ENCODE results near the gene ABCB8.
"Not testable (repeated sequence)": the region's sequence is repeated elsewhere in the genome, so short reads cannot be mapped to it uniquely, and the experiment has no call there.

ABCB8 gene

GRCh38 chr7:151026771-151027727 lies 1.2 kb upstream of the ABCB8 start:
- H3K27ac ChIP-seq (ENCODE audit: low read length); H3K27me3 ChIP-seq (ENCODE audit: low read depth, low read length); H3K4me1 ChIP-seq (ENCODE audit: control insufficient read depth in 1 of 2, insufficient read depth in 2 of 2, low read length in 2 of 2); H3K9me3 ChIP-seq (ENCODE audit: control insufficient read depth in 1 of 2, low read length in 2 of 2); H3K36me3 ChIP-seq (ENCODE audit: control insufficient read depth in 1 of 2, insufficient read depth in 2 of 2, low read length in 2 of 2): not testable (repeated sequence)
- H3K4me3 ChIP-seq (ENCODE audit: low read depth in 1 of 2, low read length in 2 of 2) = peak overlapping the region in 1 of 2 donors; percentile 67

- H3K9me3 ChIP-seq (ENCODE audit: control insufficient read depth in 1 of 2, low read length in 2 of 2); H3K4me1 ChIP-seq (ENCODE audit: control insufficient read depth in 1 of 2, insufficient read depth in 2 of 2, low read length in 2 of 2): not testable (repeated sequence)
- H3K27ac ChIP-seq (ENCODE audit: low read length) = peak overlapping the region; percentile 41
Measured at GRCh38 chr7:151027728-151028130, 521 bp upstream of the ABCB8 start.

GRCh38 chr7:151028948-151029501 lies 775 bp downstream of the ABCB8 start:
- H3K9me3 ChIP-seq (ENCODE audit: control insufficient read depth in 1 of 2, low read length in 2 of 2) = no peaks in the 10 kb centered on the region
- peak overlapping the region; percentile 67 to 89 for H3K4me3 ChIP-seq (ENCODE audit: low read depth in 1 of 2, low read length in 2 of 2)
- no peaks in the 10 kb centered on the region for H3K27me3 ChIP-seq (ENCODE audit: low read depth, low read length)
- peaks cover 0 to 7% of the 10 kb centered on the region in 2 donors for H3K4me1 ChIP-seq (ENCODE audit: control insufficient read depth in 1 of 2, insufficient read depth in 2 of 2, low read length in 2 of 2)
- peak overlapping the region; percentile 69 for H3K27ac ChIP-seq (ENCODE audit: low read length)
- H3K36me3 ChIP-seq (ENCODE audit: control insufficient read depth in 1 of 2, insufficient read depth in 2 of 2, low read length in 2 of 2) = peaks cover 5 to 10% of the 10 kb centered on the region in 2 donors

More at GRCh38 chr7:151027728-151028130, 521 bp upstream of the ABCB8 start:
- H3K36me3 ChIP-seq (ENCODE audit: control insufficient read depth in 1 of 2, insufficient read depth in 2 of 2, low read length in 2 of 2); H3K27me3 ChIP-seq (ENCODE audit: low read depth, low read length): not testable (repeated sequence)
- peak overlapping the region; percentile 67 to 89 for H3K4me3 ChIP-seq (ENCODE audit: low read depth in 1 of 2, low read length in 2 of 2)

GRCh38 chr7:151031011-151031410 lies 2.8 kb downstream of the ABCB8 start:
- H3K27me3 ChIP-seq (ENCODE audit: low read depth, low read length) = no peaks in the 10 kb centered on the region
- H3K27ac ChIP-seq (ENCODE audit: low read length) = no peak overlapping the region
- peaks cover 0 to 7% of the 10 kb centered on the region in 2 donors for H3K4me1 ChIP-seq (ENCODE audit: control insufficient read depth in 1 of 2, insufficient read depth in 2 of 2, low read length in 2 of 2)
- H3K36me3 ChIP-seq (ENCODE audit: control insufficient read depth in 1 of 2, insufficient read depth in 2 of 2, low read length in 2 of 2) = peaks cover 20 to 29% of the 10 kb centered on the region in 2 donors
- no peaks in the 10 kb centered on the region for H3K9me3 ChIP-seq (ENCODE audit: control insufficient read depth in 1 of 2, low read length in 2 of 2)
- H3K4me3 ChIP-seq (ENCODE audit: low read depth in 1 of 2, low read length in 2 of 2) = no peak overlapping the region

- H3K36me3 ChIP-seq (ENCODE audit: control insufficient read depth in 1 of 2, insufficient read depth in 2 of 2, low read length in 2 of 2) = peaks cover 31 to 48% of the 10 kb centered on the region in 2 donors
- H3K27me3 ChIP-seq (ENCODE audit: low read depth, low read length) = no peaks in the 10 kb centered on the region
- no peaks in the 10 kb centered on the region for H3K9me3 ChIP-seq (ENCODE audit: control insufficient read depth in 1 of 2, low read length in 2 of 2)
- peaks cover 0 to 7% of the 10 kb centered on the region in 2 donors for H3K4me1 ChIP-seq (ENCODE audit: control insufficient read depth in 1 of 2, insufficient read depth in 2 of 2, low read length in 2 of 2)
- H3K27ac ChIP-seq (ENCODE audit: low read length) = no peak overlapping the region
- H3K4me3 ChIP-seq (ENCODE audit: low read depth in 1 of 2, low read length in 2 of 2) = no peak overlapping the region
Measured at GRCh38 chr7:151032936-151033863, 5.0 kb downstream of the ABCB8 start.

GRCh38 chr7:151033864-151034249 lies 5.6 kb downstream of the ABCB8 start:
- no peak overlapping the region for H3K27ac ChIP-seq (ENCODE audit: low read length)
- no peaks in the 10 kb centered on the region for H3K27me3 ChIP-seq (ENCODE audit: low read depth, low read length)
- no peaks in the 10 kb centered on the region for H3K9me3 ChIP-seq (ENCODE audit: control insufficient read depth in 1 of 2, low read length in 2 of 2)
- peaks cover 31 to 53% of the 10 kb centered on the region in 2 donors for H3K36me3 ChIP-seq (ENCODE audit: control insufficient read depth in 1 of 2, insufficient read depth in 2 of 2, low read length in 2 of 2)
- H3K4me3 ChIP-seq (ENCODE audit: low read depth in 1 of 2, low read length in 2 of 2) = no peak overlapping the region
- H3K4me1 ChIP-seq (ENCODE audit: control insufficient read depth in 1 of 2, insufficient read depth in 2 of 2, low read length in 2 of 2) = peaks cover under 1 to 10% of the 10 kb centered on the region in 2 donors

- Histone ChIP-seq H3K4me3 (ENCODE audit: low read depth in 1 of 2, low read length in 2 of 2) (no peak overlapping the region), H3K27ac (ENCODE audit: low read length) (no peak overlapping the region), H3K36me3 (ENCODE audit: control insufficient read depth in 1 of 2, insufficient read depth in 2 of 2, low read length in 2 of 2) (peaks cover 31 to 53% of the 10 kb centered on the region in 2 donors), H3K27me3 (ENCODE audit: low read depth, low read length) (no peaks in the 10 kb centered on the region), H3K9me3 (ENCODE audit: control insufficient read depth in 1 of 2, low read length in 2 of 2) (no peaks in the 10 kb centered on the region), H3K4me1 (ENCODE audit: control insufficient read depth in 1 of 2, insufficient read depth in 2 of 2, low read length in 2 of 2) (peaks cover 7 to 11% of the 10 kb centered on the region in 2 donors)
Measured at GRCh38 chr7:151034312-151035025, 6.2 kb downstream of the ABCB8 start.

GRCh38 chr7:151035026-151035717 lies 6.9 kb downstream of the ABCB8 start:
- Histone ChIP-seq H3K27ac (ENCODE audit: low read length) (no peak overlapping the region), H3K9me3 (ENCODE audit: control insufficient read depth in 1 of 2, low read length in 2 of 2) (no peaks in the 10 kb centered on the region), H3K4me3 (ENCODE audit: low read depth in 1 of 2, low read length in 2 of 2) (no peak overlapping the region), H3K27me3 (ENCODE audit: low read depth, low read length) (no peaks in the 10 kb centered on the region), H3K36me3 (ENCODE audit: control insufficient read depth in 1 of 2, insufficient read depth in 2 of 2, low read length in 2 of 2) (peaks cover 31 to 53% of the 10 kb centered on the region in 2 donors), H3K4me1 (ENCODE audit: control insufficient read depth in 1 of 2, insufficient read depth in 2 of 2, low read length in 2 of 2) (peaks cover 8 to 14% of the 10 kb centered on the region in 2 donors)

- Histone ChIP-seq H3K36me3 (ENCODE audit: control insufficient read depth in 1 of 2, insufficient read depth in 2 of 2, low read length in 2 of 2) (peaks cover 31 to 56% of the 10 kb centered on the region in 2 donors), H3K27ac (ENCODE audit: low read length) (no peak overlapping the region), H3K4me1 (ENCODE audit: control insufficient read depth in 1 of 2, insufficient read depth in 2 of 2, low read length in 2 of 2) (peaks cover 8 to 14% of the 10 kb centered on the region in 2 donors), H3K4me3 (ENCODE audit: low read depth in 1 of 2, low read length in 2 of 2) (no peak overlapping the region), H3K9me3 (ENCODE audit: control insufficient read depth in 1 of 2, low read length in 2 of 2) (no peaks in the 10 kb centered on the region), H3K27me3 (ENCODE audit: low read depth, low read length) (no peaks in the 10 kb centered on the region)
Measured at GRCh38 chr7:151035902-151036301, 7.7 kb downstream of the ABCB8 start.

All from muscle layer of duodenum (tissue), 2 donors.